ENCODE measurements around the gene SCN5A. TPM values are rescaled to one million over a fixed set of nuclear protein-coding genes. Genes with fewer than 3 reads are reported as not detected.
"Not testable (repeated sequence)": the region's sequence is repeated elsewhere in the genome, so short reads cannot be mapped to it uniquely, and the experiment has no call there.

The SCN5A gene
- total RNA-seq, 1 experiment from 2014 or later = 0.10 TPM

DNA sequence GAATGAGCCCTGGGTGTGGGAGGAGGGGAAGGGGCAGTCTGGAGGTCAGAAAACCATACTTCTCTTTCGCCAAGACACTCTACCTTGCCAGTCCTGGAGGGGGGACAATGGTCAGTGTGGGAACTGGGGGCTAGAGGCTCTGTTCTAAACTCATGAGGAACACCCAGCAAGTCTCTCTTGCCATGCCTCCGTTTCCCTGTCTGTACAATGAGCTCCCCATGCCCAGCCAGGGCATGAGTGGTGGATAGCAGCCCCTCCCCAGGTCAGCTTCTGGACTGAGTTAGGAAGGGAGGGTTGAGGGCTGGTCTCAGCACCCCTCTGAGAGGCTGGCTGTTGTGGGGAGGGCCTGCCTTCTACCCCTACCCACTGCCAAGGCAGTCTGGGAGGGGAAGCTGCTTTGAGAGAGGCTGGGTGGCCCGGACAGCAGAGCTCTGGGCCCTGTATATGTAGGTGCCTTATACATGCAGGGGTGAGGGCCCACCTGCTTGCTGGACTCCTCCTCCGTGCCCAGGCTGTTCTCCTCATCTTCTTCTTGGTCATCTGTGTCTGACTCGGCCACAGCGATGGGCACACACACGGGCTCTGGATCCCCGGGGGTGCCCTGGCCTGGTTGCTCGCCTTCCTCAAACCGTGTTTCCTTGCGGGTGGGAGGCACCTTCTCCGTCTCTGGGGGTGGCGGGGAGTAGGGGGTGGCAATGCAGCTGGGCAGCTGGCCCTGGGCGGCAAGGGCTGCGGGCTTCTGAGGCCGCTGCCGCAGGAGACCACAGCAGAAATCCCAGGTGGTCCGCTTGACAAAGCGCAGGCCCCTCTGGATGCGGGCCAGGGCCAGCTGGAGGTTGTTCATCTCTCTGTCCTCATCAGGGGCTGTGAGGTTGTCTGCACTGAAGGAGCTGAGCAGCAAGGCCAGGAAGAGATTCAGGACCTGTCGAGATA, 68.8 kb downstream of the SCN5A start:
- no peak for DNase-seq (ENCODE audit: extremely low read depth, low read depth)

- DNase-seq (ENCODE audit: extremely low read depth, low read depth) = no peak
Observed at GRCh38 chr3:38579551-38580449, 69.7 kb downstream of the SCN5A start.

DNA sequence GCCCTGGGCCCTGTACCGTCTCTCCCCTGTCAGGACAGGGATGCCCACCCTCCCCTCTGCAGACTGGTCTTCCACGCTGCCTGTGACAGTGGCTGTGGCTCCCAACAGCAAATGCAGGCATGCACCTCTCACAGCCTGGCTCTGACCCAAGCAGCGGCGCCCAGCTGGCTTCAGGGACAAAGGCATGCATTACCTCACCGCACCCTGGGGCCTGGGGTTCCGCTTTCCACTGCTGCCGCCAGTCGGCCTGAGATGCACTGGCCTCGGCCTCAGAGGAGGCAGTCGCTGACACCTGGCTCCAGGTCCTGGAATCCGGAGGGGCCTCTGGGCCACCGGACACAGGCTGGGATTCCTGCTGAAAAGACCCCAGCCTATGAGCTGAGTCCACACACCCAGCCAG, 70.3 kb downstream of the SCN5A start:
- DNase-seq (ENCODE audit: extremely low read depth, low read depth) = no peak

- no peak for DNase-seq (ENCODE audit: extremely low read depth, low read depth)
Observed at GRCh38 chr3:38578551-38578950, 70.9 kb downstream of the SCN5A start.

DNA sequence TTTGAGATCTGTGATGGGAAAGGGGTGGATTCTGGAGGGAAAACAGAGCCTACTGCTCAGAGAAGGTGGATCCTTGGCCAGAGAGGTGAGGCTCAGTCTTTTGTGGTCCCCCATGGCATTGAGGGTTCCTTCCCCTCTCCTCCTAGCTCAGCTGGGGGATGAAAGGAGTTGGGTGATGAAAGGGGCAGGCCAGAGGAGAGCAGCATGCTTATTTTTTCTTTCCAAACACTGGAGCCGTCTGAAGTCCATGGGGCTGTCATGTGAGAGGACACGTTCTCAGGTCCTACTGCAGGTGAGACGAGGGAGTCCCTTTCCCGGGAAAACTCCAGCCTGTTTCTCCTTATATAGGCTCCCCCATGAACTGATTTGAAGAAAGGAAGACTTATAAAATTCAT, 71.4 kb downstream of the SCN5A start:
- DNase-seq (ENCODE audit: extremely low read depth, low read depth) = no peak

DNA sequence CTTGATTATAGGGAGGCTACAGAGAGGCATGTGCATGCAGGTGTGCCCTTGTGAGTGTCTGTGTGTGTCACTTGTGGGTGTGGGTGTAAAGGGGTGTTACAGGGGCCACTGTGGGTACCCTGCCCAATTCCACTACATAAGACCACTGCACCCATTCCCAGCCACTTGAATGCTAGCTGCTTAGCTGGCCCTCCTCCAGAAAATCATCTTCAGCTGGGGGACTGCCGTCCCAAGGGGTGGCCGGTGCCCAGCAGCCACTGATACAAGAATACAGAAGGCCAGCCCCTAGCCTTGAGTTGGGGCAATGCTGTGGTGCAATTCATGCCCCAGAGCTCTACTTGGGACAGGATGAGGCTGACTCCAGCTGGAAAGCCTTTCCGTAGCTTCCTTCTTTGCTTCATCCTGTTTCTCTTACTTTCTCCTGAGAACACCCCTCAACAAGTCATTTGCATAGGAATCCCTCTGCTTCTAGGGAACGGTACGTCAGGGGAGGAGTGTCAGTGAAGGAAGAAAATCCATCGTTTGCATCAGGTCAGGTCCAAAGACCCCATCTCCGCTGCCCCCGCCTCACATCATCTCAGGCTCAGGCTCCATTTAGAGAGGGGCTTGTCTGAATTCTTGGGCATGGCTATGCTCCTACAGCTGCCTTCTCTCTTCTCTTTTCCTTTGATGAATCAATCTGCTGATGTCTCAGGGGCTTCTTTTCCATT, 72.0 kb downstream of the SCN5A start:
- DNase-seq (ENCODE audit: extremely low read depth, low read depth) = no peak

DNA sequence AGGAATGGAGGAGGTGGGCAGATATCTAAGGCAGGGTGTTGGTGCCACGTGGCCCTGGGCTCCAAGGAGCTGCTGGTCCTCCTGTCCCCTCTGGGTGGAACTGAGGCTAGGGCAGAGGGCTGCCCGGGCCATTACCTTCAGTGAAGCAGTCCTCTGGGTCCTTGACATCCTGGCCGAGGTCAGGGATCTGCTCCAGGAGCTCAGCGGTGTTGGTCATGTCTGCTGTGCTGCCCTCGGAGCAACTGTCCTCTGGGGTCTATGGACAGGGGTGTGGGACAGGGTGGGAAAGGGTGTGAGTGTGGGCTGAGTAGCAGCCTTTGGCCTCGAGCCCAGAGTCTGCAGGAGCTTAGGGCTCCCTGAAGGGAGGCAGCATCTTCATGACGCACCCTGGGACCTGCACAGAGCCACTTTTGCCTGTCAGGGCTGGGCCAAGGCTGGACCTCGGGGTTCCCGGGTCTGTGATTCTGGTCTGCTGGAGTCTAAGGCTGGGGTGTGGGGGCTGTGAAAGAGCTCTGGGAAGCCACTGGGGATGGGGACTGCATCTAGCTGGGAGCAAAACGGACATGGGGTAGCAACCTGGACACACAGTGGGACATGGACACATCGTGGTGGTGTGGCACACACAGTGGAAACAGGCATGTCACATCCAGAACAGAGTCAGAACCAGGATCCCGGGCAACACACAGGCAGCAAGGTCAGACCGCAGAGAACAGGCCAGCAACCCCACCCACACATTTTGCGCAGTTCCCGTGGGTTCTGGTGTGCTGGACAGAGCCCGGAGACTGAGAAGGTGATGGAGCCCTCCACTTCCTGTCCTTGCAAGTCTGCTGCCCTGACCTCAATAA, 72.7 kb downstream of the SCN5A start:
- DNase-seq (ENCODE audit: extremely low read depth, low read depth) = no peak

DNA sequence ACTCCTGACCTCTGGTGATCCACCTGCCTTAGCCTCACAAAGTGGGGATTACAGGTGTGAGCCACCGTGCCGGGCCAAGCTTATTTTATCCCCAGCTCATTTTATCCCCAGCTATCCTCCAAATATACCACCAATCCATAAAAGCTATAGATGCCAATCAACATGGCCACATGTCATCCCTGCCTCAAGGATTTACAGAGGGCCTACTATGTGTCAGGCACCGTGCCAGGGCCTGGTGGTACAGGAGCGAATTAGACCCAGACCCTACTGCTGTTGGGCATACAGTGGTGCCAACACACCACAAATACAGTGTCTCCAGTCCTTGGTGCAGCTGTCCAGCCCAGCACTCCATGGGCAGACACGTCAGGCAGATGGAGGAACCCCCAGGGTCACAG, 73.4 kb downstream of the SCN5A start:
- DNase-seq (ENCODE audit: extremely low read depth, low read depth) = no peak

DNA sequence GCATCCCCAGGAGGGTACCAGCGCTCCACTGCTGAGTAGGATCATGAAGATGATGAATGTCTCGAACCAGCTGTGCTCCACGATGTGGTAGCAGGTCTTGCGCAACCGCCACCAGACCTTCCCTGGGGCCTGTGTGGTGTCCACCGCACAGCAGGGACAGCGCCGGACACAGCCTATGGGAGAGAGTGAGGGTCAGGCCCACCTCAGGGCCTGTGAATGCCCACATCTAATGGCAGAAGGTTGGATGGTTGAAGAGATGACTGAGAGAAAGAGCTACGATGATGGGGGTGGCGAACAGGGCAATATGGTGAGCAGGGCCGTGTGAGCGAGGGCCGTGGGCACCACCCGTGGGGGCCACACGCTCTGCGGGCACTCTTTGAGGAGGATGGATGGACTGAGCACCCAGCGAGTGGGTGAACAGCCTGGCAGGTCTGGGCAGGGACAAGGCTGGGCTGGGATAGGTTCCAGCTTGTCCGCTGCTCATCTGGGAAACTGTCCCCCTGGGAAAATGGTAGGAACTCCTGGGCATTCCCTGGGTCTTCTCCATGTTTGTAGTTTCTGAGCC, 74.1 kb downstream of the SCN5A start:
- no peak for DNase-seq (ENCODE audit: extremely low read depth, low read depth)

DNA sequence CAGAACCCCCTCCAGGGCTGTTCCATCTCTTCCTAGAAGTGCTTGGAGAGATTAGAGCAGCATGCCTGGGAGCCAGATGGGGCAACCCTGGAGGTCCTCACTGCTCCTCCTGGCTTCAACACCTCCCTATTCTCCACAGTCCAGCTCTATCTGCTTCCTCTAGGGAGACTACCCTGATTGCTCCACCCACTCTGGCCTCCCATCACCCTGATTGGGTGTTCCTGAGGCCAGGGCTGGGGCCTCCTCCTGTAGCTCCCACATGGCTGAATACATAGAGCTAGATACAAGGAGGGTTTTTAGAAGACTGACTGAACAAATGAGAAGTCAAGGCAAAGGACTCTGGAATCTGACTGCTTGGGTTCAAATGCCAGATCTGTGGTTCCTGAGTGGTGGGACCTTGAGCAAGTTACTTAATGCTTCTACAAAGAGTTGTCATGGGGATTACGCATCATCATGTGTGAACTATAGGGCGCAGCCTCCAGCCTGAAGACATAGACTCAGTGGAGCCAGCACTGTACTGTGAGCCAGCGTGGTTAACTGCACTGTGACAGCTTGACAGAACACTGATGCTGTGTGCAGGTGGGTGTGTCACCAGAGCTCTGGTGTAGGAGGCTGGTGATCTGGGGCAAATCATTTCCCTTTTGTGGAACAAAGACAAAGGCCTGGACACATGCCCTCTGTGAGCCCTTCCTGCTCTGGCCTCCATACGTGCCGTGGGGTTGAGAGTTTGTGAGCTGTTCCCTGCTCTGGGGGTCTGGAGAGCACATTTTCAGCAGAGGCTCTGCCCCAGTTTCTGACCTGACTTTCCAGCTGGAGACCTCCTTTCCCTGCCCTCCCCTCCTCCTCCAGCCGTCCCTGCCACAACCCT, 74.8 kb downstream of the SCN5A start:
- DNase-seq (ENCODE audit: extremely low read depth, low read depth) = no peak

DNA sequence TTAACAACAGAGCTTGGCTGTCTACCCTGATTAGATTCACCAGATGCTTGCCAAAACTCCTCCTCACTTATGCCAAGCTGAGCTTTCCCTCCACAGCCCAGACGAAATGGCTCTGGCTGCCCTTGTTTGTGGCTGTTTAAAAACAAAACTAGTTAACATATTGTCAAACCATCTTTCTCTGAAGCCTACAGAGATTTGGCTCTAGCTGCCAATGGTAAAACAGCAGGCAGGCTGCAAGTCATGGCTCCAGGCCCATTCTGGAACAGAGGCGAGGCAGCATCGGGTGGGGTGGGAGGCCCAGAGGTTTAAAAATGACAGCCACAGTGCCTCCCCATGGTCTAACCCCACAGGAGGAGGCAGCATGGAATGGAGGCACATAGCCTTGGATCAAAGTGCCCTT, 75.9 kb downstream of the SCN5A start:
- no peak for DNase-seq (ENCODE audit: extremely low read depth, low read depth)

DNA sequence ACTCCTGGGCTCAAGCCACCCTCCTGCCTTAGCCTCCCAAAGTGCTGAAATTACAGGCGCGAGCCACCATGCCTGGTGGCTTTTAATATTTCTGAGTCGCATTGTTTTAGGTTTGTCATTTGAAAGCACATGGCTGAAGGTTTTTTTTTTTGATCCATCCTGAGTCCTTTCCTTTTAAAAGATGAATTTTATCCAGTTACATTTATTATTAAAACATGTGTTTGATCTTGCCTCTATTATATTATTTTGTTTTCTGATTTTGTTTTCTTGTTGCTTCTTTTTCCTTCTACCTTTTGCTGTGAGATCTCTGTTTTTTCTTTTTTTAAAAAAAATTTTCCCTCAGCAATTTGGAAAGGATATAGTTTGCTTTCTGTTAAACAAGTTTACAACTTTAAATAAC, 76.4 kb downstream of the SCN5A start:
- DNase-seq (ENCODE audit: extremely low read depth, low read depth) = no peak

DNA sequence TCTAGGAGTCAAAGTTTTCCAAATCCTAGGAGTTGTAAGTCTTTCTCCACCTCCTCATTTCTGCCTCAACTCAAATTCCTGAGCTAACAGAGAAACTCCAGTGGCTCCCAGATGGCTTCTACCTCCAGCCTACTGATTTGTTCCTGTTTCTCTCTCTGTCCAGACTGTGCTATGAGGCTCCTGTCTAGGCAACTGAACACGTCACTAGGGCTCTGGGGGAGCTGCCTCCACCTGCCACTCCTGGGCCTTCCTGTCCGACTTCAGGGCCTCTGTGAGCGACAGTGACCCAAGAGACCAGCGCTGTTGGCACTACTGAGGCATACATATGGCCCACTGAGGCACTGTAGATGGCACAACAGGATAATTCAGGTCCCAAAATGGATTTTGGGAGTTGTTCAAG, 82.0 kb downstream of the SCN5A start:
- DNase-seq (ENCODE audit: extremely low read depth, low read depth) = no peak

DNA sequence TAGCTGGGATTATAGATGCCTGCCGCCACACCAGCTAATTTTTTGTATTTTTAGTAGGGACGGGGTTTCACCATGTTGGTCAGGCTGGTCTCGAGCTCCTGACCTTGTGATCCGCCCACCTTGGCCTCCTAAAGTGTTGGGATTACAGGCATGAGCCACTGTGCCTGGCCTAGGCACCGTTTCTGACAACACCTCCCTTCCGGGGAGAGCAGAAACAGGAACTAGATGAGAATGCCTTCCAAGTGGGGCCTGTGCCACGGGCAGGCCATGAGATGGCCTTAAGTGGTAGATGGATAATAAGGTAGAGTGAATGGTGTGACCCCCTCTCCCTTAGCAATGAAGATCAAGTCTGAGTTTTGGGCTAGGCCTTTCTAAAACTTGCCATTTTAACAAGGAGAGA, 82.7 kb downstream of the SCN5A start:
- not testable (repeated sequence) for DNase-seq (ENCODE audit: extremely low read depth, low read depth)

GRCh38 chr3:38566215-38566528, 83.3 kb downstream of the SCN5A start:
- DNase-seq (ENCODE audit: extremely low read depth, low read depth) = no peak

DNA sequence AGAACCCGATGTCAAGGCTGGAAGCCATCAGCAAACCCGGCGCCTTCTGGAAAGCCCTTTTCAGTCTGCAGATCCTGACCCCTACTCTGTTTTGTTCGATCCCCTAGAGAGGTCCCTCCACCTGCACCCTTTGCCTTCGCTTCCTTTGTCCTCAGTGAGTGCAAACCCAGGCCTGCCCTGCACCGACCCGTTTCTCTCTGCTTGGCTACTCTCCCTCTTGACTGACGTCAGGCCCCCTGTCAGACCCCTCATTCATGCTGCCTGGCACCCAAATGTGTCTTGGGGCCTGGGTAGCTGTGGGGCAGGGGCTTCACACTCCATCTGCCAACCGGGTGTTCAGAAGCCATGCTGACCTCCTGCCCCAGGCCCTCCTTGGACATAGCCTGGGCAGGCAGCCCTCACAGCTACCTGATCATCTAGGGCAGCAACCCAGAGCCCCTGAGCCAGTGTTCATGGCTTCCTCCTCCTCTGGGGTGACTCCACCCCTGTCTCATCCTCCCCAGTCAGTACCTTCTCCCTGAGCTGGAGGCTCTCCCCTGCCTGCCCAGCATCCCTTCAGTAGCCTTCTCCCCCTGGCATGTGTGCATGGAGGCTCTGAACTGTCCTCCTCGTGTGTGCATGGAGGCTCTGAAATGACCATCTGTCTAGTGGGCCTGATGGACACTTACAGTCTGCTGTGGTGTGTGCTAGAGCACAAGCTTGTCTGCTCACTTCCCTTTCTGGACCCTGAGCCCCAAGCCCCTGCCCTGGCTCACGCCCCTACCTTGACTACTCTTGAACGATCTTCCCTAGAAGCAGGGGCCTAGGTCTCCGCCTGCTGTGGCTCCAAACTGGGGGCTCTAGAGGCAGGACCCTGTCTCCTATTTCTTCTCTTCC, 83.9 kb downstream of the SCN5A start:
- no peak for DNase-seq (ENCODE audit: extremely low read depth, low read depth)

- DNase-seq (ENCODE audit: extremely low read depth, low read depth) = no peak
Observed at GRCh38 chr3:38564631-38565338, 84.7 kb downstream of the SCN5A start.
